Left renal cortex interstitium (tissue), 4 donors: ENCODE data around the gene MAML3. TPM values are rescaled to one million over a fixed set of nuclear protein-coding genes. Genes with fewer than 3 reads are reported as not detected.

Experiments used
- DNase-seq, 4 donors: peaks; one replicate each; pipeline ENCODE4 v3.0.0-alpha.2; 2013; ENCODE audit warnings: low read depth in 4 of 4, low spot score in 2 of 4, missing footprints in 1 of 4
- polyA plus RNA-seq, 4 donors: library from polyadenylated mRNA; unstranded; fragments of 120-200 nt; gene quantifications; one replicate each; pipeline ENCODE4 v1.2.1, GENCODE V29; 2013; ENCODE audit not compliant: insufficient read length in 4 of 4

Gene MAML3
- polyA plus RNA-seq, 4 donors, result 14.8 to 22.5 (median 17.4) TPM

- no peak for DNase-seq
Observed at GRCh38 chr4:139807483-139807882, 346.5 kb downstream of the MAML3 start.

- no peak for DNase-seq
Observed at GRCh38 chr4:139806929-139807328, 347.1 kb downstream of the MAML3 start.

GRCh38 chr4:139802931-139803330 lies 351.1 kb downstream of the MAML3 start:
- DNase-seq, result no peak

- DNase-seq, result no peak
Observed at GRCh38 chr4:139802488-139802887, 351.5 kb downstream of the MAML3 start.

GRCh38 chr4:139801895-139802294 lies 352.1 kb downstream of the MAML3 start:
- no peak for DNase-seq

- DNase-seq, result no peak
Observed at GRCh38 chr4:139800082-139800481, 353.9 kb downstream of the MAML3 start.

- DNase-seq, result no peak
Observed at GRCh38 chr4:139799615-139800014, 354.4 kb downstream of the MAML3 start.

- DNase-seq, result no peak
Observed at GRCh38 chr4:139798456-139798855, 355.5 kb downstream of the MAML3 start.

- no peak for DNase-seq
Observed at GRCh38 chr4:139797287-139797686, 356.7 kb downstream of the MAML3 start.

GRCh38 chr4:139795527-139796314 lies 358.3 kb downstream of the MAML3 start:
- no peak for DNase-seq

- no peak for DNase-seq
Observed at GRCh38 chr4:139794158-139794954, 359.6 kb downstream of the MAML3 start.

- DNase-seq, result no peak
Observed at GRCh38 chr4:139791681-139792080, 362.3 kb downstream of the MAML3 start.

- no peak for DNase-seq
Observed at GRCh38 chr4:139790291-139790690, 363.7 kb downstream of the MAML3 start.

- no peak for DNase-seq
Observed at GRCh38 chr4:139789096-139789654, 364.8 kb downstream of the MAML3 start.

GRCh38 chr4:139786494-139787354 lies 367.3 kb downstream of the MAML3 start:
- DNase-seq, result no peak

- DNase-seq, result no peak
Observed at GRCh38 chr4:139785356-139785755, 368.6 kb downstream of the MAML3 start.

- no peak for DNase-seq
Observed at GRCh38 chr4:139783741-139784484, 370.1 kb downstream of the MAML3 start.

GRCh38 chr4:139782926-139783522 lies 371.0 kb downstream of the MAML3 start:
- no peak for DNase-seq

- no peak for DNase-seq
Observed at GRCh38 chr4:139781066-139781465, 372.9 kb downstream of the MAML3 start.
